Measurements from ENCODE around the gene PAK5.

- TF ChIP-seq POLR2AphosphoS5 (IDR thresholded peaks at IDR 0.05; ENCODE audit: low read depth, low read length) (no peak), POLR2A (IDR thresholded peaks at IDR 0.05; ENCODE audit: low read depth, low read length) (no peak)
Measured at GRCh38 chr20:9543214-9543613, 295.7 kb downstream of the PAK5 start.
